GM19238 (cell line): ENCODE data around the gene MACROD1.

Source experiments
- DNase-seq: peaks from one replicate; pipeline ENCODE4 v3.0.0; 2011; ENCODE audit warnings: low spot score; ENCODE audit not compliant: insufficient read length

MACROD1 gene

DNA sequence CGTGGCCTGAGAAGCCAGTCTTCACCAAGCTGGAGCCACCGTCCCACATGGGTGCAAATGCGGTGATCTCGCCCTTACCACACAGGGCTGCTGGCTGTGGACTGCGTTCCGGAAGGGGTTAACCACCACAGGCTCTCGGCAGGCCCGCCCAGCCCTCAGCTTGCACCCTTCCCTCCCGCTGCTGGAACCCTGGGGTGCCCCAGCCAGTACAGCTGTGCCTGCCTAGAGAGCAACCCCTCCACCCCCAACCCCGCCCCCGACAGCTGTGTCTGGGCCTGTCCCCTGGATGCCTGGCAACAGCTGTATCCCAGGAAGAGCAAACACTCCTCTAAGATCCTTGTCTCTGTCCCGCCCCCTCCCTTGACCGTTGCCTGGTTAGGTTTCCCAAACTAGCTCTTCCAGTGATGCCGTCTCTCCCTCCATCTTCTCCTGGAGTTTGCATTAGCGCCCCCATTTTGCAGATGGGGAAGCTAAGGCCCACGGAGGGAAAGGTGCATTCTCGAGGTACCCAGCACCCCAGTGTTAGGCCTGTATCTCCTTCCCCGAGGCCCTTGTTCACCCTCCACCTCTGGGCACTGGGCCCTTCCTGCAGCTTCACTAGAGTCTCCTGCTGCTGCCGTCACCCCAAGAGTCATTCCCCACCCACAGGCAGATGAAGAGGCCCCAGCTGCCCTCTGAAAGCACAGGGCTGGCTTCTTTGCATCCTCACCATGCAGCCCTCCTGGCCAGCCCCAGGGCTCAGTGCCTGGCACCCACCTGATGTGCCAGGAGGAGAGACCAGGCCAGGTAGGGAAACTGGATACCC lies 204.1 kb downstream of the MACROD1 start:
- no peak for DNase-seq

DNA sequence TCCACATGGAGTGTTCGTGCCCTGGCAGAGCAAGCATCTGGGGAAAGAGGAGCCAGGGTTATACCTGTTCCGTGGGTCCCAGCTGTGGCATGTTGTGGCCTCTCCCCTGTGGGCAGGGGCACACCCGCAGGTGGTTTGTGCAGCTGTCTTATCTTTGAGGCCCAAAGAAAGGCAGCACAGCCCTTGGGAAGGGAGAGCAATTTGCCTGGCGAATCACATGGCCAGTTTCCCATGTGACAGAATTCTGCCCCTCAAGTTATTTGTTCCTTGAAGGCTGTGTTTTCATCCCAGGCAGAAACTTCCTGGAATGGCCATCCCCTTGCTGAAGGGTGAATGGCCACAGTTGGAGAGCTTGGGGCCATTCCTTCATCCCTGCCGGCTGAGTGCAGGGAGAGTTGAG lies 207.9 kb downstream of the MACROD1 start:
- no peak for DNase-seq

DNA sequence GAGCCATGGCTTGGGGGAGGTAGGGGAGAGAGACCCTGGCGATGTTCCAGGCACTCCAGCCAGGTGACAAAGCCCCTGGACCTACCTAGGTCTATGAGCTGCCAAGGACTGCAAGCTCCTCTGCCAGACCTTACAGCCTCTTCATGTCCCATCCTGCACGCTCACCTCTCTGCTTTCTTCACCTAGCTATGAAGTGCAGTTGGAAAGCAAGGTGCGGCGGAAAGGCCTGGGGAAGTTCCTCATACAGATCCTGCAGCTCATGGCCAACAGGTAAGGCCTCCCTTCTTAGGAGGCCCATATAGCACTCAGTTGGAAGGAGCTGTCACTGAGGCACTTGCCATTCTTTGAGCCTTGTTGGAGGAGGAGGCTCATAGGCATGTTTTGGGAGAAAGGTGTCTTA lies 213.3 kb downstream of the MACROD1 start:
- no peak for DNase-seq

DNA sequence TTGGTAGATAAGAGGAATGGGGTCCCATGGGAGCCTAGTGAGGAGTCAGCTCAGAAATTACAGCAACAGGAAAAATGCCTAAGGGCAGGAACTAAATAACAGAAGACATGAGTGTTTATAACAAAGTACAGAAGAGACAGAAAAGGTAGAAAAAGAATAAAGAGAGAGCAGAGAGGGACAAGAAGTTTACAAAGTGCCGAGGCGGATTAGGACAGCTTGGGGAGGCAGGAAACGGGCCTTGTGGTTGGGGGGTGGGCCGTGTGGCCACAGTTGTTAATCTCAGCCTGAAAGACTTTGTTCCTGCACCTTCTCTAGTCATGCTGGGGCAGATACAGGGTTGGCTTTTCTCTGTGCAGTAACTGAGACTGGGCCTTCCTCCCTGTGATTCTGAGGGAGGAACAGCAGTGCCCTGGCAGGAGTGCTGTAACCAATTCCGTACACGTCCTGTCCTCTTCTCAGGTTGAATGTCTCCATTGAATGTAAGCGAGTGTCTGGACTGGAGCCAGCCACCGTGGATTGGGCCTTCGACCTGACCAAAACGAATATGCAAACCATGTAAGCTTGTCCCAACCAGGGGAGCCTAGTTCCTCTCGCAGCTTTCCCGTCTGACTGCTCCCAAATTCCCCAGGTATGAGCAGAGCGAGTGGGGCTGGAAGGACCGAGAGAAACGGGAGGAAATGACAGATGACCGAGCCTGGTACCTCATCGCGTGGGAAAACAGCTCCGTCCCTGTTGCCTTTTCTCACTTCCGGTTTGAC lies 214.0 kb downstream of the MACROD1 start:
- DNase-seq: no peak
